ENCODE results near the gene CDCA3. TPM values are rescaled to one million over a fixed set of nuclear protein-coding genes. Genes with fewer than 3 reads are reported as not detected.

CDCA3 gene
- total and polyA plus RNA-seq, 2 of the 13 experiments (the other 11 are each of a cell fraction or from before 2014, with no cell fraction given) = 32.7 to 56.5 TPM

DNA sequence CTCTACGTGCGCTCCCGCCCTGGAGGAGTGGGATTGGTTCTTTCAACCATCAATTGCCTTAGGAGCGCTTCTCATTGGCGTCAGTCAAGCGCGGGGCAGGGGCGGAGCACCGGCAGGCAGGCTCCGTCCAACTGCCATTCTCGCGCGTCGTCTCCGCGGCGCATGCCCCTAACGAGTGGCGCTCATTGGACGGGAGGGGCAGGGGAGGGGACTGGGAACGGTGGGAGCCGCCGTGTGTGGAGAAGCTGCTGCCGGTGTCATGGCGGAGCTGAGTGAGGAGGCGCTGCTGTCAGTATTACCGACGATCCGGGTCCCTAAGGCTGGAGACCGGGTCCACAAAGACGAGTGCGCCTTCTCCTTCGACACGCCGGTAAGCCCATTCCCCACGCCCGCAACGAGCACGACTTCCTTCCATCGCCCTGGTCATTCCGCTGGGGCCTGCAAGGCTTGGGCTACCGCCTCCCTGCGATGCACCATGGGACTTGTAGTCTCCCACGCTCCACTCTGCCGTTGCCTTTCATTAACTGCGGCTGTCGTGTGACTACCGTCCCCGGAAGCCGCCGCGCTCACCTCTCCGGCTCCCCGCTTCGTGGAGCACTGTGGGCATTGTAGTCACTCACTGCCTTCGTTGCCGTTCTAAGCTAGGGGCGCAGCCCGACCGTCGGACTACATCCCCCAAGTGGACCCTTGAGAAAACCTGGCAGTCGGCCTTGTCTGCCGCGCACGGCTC, 1.0 kb upstream of the CDCA3 start, which contains the start of gene USP5 (continued):
- TF ChIP-seq, protein P1, sequence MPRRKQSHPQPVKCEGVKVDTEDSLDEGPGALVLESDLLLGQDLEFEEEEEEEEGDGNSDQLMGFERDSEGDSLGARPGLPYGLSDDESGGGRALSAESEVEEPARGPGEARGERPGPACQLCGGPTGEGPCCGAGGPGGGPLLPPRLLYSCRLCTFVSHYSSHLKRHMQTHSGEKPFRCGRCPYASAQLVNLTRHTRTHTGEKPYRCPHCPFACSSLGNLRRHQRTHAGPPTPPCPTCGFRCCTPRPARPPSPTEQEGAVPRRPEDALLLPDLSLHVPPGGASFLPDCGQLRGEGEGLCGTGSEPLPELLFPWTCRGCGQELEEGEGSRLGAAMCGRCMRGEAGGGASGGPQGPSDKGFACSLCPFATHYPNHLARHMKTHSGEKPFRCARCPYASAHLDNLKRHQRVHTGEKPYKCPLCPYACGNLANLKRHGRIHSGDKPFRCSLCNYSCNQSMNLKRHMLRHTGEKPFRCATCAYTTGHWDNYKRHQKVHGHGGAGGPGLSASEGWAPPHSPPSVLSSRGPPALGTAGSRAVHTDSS (CRISPR knock-in tag; conservative IDR thresholded peaks at IDR 0.05) = peak; percentile 93; the same call in 1 of the 2 replicates
- TF ChIP-seq KDM5A (IDR thresholded peaks at IDR 0.05; ENCODE audit: borderline replicate concordance, low read length) = peak; percentile 70; the same call in 1 of the 2 replicates
- TF ChIP-seq ZNF552 (CRISPR knock-in tag; IDR thresholded peaks at IDR 0.05; ENCODE audit: borderline replicate concordance) = no peak
- TF ChIP-seq SATB2 (CRISPR knock-in tag; IDR thresholded peaks at IDR 0.05) = no peak
- TF ChIP-seq JUN (CRISPR knock-in tag; IDR thresholded peaks at IDR 0.05) = no peak
- TF ChIP-seq ZNF143 (CRISPR knock-in tag; IDR thresholded peaks at IDR 0.05) = peak; percentile 98
- no peak for TF ChIP-seq ZNF20 (CRISPR knock-in tag; IDR thresholded peaks at IDR 0.05)
- TF ChIP-seq ZNF773 (CRISPR knock-in tag; IDR thresholded peaks at IDR 0.05; ENCODE audit: borderline replicate concordance) = peak; percentile 19; the same call in 1 of the 2 replicates
- TF ChIP-seq, protein P2, sequence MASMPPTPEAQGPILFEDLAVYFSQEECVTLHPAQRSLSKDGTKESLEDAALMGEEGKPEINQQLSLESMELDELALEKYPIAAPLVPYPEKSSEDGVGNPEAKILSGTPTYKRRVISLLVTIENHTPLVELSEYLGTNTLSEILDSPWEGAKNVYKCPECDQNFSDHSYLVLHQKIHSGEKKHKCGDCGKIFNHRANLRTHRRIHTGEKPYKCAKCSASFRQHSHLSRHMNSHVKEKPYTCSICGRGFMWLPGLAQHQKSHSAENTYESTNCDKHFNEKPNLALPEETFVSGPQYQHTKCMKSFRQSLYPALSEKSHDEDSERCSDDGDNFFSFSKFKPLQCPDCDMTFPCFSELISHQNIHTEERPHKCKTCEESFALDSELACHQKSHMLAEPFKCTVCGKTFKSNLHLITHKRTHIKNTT (CRISPR knock-in tag; IDR thresholded peaks at IDR 0.05) = peak; percentile 98
- no peak for TF ChIP-seq ZNF354B (CRISPR knock-in tag; IDR thresholded peaks at IDR 0.05)
- 0 out of 2 replicates have a peak, but pooled peaks have one; percentile 74 for TF ChIP-seq ZFP82 (CRISPR knock-in tag; IDR thresholded peaks at IDR 0.05; ENCODE audit: borderline replicate concordance)
- peak; percentile 40 for TF ChIP-seq ZFP90 (CRISPR knock-in tag; IDR thresholded peaks at IDR 0.05; ENCODE audit: borderline replicate concordance)
- no peak for TF ChIP-seq ZNF569 (CRISPR knock-in tag; IDR thresholded peaks at IDR 0.05; ENCODE audit: borderline replicate concordance)
- no peak for TF ChIP-seq STAT5B (CRISPR knock-in tag; IDR thresholded peaks at IDR 0.05)
- TF ChIP-seq TGIF2 (CRISPR knock-in tag; IDR thresholded peaks at IDR 0.05) = 0 out of 2 replicates have a peak, but pooled peaks have one; percentile 4
- peak; percentile 66; the same call in 1 of the 2 replicates for TF ChIP-seq SAFB2 (CRISPR knock-in tag; IDR thresholded peaks at IDR 0.05; ENCODE audit: borderline replicate concordance, low read depth)
- peak; percentile 89; the same call in 1 of the 2 replicates for TF ChIP-seq NFKB2 (CRISPR knock-in tag; IDR thresholded peaks at IDR 0.05; ENCODE audit: borderline replicate concordance)
- no peak for TF ChIP-seq SNRNP70 (IDR thresholded peaks at IDR 0.05; ENCODE audit: low read depth, low read length)
- TF ChIP-seq, protein P3, sequence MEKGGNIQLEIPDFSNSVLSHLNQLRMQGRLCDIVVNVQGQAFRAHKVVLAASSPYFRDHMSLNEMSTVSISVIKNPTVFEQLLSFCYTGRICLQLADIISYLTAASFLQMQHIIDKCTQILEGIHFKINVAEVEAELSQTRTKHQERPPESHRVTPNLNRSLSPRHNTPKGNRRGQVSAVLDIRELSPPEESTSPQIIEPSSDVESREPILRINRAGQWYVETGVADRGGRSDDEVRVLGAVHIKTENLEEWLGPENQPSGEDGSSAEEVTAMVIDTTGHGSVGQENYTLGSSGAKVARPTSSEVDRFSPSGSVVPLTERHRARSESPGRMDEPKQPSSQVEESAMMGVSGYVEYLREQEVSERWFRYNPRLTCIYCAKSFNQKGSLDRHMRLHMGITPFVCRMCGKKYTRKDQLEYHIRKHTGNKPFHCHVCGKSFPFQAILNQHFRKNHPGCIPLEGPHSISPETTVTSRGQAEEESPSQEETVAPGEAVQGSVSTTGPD (CRISPR knock-in tag; IDR thresholded peaks at IDR 0.05) = 0 out of 2 replicates have a peak, but pooled peaks have one; percentile 49
- TF ChIP-seq ZNF629 (CRISPR knock-in tag; conservative IDR thresholded peaks at IDR 0.05) = no peak
- TF ChIP-seq ZNF781 (CRISPR knock-in tag; IDR thresholded peaks at IDR 0.05; ENCODE audit: borderline replicate concordance, not compliant biosample characterization) = no peak
- no peak for TF ChIP-seq EHMT2 (IDR thresholded peaks at IDR 0.05; ENCODE audit: borderline replicate concordance, low read depth, low read length)
- TF ChIP-seq HNF4A (CRISPR knock-in tag; IDR thresholded peaks at IDR 0.05) = no peak
- TF ChIP-seq, protein P4, sequence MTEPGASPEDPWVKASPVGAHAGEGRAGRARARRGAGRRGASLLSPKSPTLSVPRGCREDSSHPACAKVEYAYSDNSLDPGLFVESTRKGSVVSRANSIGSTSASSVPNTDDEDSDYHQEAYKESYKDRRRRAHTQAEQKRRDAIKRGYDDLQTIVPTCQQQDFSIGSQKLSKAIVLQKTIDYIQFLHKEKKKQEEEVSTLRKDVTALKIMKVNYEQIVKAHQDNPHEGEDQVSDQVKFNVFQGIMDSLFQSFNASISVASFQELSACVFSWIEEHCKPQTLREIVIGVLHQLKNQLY (CRISPR knock-in tag; IDR thresholded peaks at IDR 0.05) = no peak

Measured in HepG2 (cell line).